ENCODE measurements around the gene CRKL.

GRCh38 chr22:20944042-20944441, 26.8 kb downstream of the CRKL start:
- TF ChIP-seq CTCF (IDR thresholded peaks at IDR 0.05) (no peak), POLR2A (IDR thresholded peaks at IDR 0.05) (no peak)

All from esophagus squamous epithelium (tissue), 4 donors.